Heart left ventricle (tissue), 13 donors: ENCODE data around the gene GAN.

ENCODE experiments used
- POLR2A ChIP-seq, 2 donors: fragments of 450-650 bp; IDR thresholded peaks; one replicate each; pipeline ENCODE4 v1.6.1; 2017; ENCODE audit warnings: antibody characterized with exemption in 2 of 2, mild to moderate bottlenecking in 2 of 2, moderate library complexity in 2 of 2
- TF ChIP-seq, protein P1 (sequence below), 12 donors: fragments of 200-600 bp; sonication (generic) in 4 of 12; IDR thresholded peaks; one replicate each; pipeline versions ENCODE4 v1.5.0 to v1.8.0; 2018 to 2022; ENCODE audit warnings: antibody characterized with exemption in 12 of 12, mild to moderate bottlenecking in 5 of 12
- donor health status: ischemic (EF 13 %, LVEDD 7.1; RV severe dilation, severe dysfunction).
- donor health status: DM: no; HTN: yes; CAD: no.
- donor health status: DM: no; HTN: no; CAD: no.
- donor health status: ischemic (EF 25% LVEDD 6.9; RV normal size, moderate dysfunction).
- donor health status: ischemic (EF 25% LVEDD 5.7; RV mildly dilated, moderate dysfunction).
- donor health status: ischemic (EF 35%, LVEDD 5.7; RV mildly dilated, moderate dysfunction).
- donor health status: nonischemic (EF 11% LVEDD 7.7; RV severe dilation, severe dysfunction).
- donor health status: DM: yes; HTN: yes; CAD: no.
- donor health status: PGD.
- donor health status: ischemic (EF 29% LVEDD 5.4; RV normal size, mild dysfunction).
- donor health status: nonischemic (EF 23%, LVEDD 6.1; RV moderate dilation, normal function).

DNA sequence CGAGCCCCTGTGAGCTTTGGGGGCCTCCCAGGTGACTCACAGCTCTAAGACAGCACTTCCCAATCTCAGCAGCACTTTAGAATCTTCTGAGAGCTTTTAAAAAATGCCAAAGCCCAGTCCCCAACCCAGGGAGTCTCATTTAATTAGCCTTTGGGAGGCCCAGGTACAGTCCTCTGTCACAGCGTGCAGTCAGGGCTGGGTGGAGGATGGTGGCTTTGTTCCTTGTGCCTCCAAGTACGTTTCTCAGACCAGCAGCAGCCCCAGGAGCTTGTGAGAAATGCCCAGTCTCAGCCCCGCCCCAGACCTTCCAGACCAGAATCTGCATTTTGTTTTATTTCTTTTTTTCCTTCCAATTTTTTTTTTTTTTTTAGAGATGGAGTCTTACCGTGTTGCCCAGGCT lies 102.4 kb downstream of the GAN start:
- TF ChIP-seq, protein P1, sequence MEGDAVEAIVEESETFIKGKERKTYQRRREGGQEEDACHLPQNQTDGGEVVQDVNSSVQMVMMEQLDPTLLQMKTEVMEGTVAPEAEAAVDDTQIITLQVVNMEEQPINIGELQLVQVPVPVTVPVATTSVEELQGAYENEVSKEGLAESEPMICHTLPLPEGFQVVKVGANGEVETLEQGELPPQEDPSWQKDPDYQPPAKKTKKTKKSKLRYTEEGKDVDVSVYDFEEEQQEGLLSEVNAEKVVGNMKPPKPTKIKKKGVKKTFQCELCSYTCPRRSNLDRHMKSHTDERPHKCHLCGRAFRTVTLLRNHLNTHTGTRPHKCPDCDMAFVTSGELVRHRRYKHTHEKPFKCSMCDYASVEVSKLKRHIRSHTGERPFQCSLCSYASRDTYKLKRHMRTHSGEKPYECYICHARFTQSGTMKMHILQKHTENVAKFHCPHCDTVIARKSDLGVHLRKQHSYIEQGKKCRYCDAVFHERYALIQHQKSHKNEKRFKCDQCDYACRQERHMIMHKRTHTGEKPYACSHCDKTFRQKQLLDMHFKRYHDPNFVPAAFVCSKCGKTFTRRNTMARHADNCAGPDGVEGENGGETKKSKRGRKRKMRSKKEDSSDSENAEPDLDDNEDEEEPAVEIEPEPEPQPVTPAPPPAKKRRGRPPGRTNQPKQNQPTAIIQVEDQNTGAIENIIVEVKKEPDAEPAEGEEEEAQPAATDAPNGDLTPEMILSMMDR (IDR thresholded peaks at IDR 0.05) = no peak
- TF ChIP-seq POLR2A (IDR thresholded peaks at IDR 0.05) = no peak
